Heart right ventricle (tissue), 16 donors: ENCODE measurements around the gene LGR5. TPM values are rescaled to one million over a fixed set of nuclear protein-coding genes. Genes with fewer than 3 reads are reported as not detected.
"Not testable (repeated sequence)": the region's sequence is repeated elsewhere in the genome, so short reads cannot be mapped to it uniquely, and the experiment has no call there.

Experiments
- ATAC-seq, 8 donors: fragments of 200-7000 bp; cut with Tn5 transposase; one replicate each; pipeline ENCODE4 v1.9.1; 2020; ENCODE audit warnings: mild to moderate bottlenecking in 8 of 8, moderate library complexity in 8 of 8, moderate number of reproducible peaks in 1 of 8
- DNase-seq, 2 donors: peaks; one replicate each; pipeline ENCODE4 v3.0.0-alpha.2; 2020
- H3K27ac ChIP-seq, 10 donors: fragments of 200-600 bp; sonication (generic) in 2 of 10; one replicate each; pipeline versions ENCODE4 v1.5.0 to v1.8.0; 2020 to 2022; ENCODE audit warnings: mild to moderate bottlenecking in 3 of 10
- H3K27me3 ChIP-seq, 7 donors: fragments of 200-600 bp; one replicate each; pipeline ENCODE4 v1.8.0; 2021 to 2022; ENCODE audit warnings: mild to moderate bottlenecking in 2 of 7
- H3K36me3 ChIP-seq, 9 donors: fragments of 200-600 bp; sonication (generic) in 1 of 9; one replicate each; pipeline versions ENCODE4 v1.5.0 to v1.8.0; 2020 to 2022; ENCODE audit warnings: mild to moderate bottlenecking in 2 of 9
- H3K4me1 ChIP-seq, 9 donors: fragments of 200-600 bp; sonication (generic) in 1 of 9; one replicate each; pipeline versions ENCODE4 v1.5.0 to v1.8.0; 2020 to 2022; ENCODE audit warnings: mild to moderate bottlenecking in 4 of 9
- H3K4me3 ChIP-seq, 10 donors: fragments of 200-600 bp; sonication (generic) in 2 of 10; one replicate each; pipeline versions ENCODE4 v1.5.0 to v1.8.0; 2020 to 2022; ENCODE audit warnings: mild to moderate bottlenecking in 7 of 10, moderate library complexity in 2 of 10
- H3K9me3 ChIP-seq, 11 donors: fragments of 200-600 bp in 10 of 11; sonication (generic) in 2 of 11; one replicate each; pipeline versions ENCODE4 v1.5.0 to v1.8.0; 2013 to 2022; ENCODE audit warnings: mild to moderate bottlenecking in 2 of 11, control low read depth in 1 of 11, moderate library complexity in 1 of 11
- WGBS, 2 donors: extraction: QIAGEN DNeasy Blood & Tissue Kit; methylation state at CpG; one replicate each; pipeline ENCODE4 v1.1.7; 2013; ENCODE audit warnings: inconsistent platforms in 1 of 2; 5-methylcytosine and 5-hydroxymethylcytosine counted together
- intact Hi-C, 10 donors: fragments of 100-400 bp; cut with DNase I; formaldehyde crosslinking; loops; one replicate each; pipeline versions ENCODE4 v1.11.1 to v1.14.2; 2022
- polyA plus RNA-seq, 2 donors: library from polyadenylated mRNA; stranded (reverse); fragments of 200-250 nt; gene quantifications; one replicate each; pipeline ENCODE4 v1.2.3, GENCODE V29; 2013
- total RNA-seq, 10 donors: library from RNA; stranded (reverse); fragmentation: NEBNext Ultra II Directional in 3 of 10; extraction: Animal tissue kit (Norgen Biotek cat#: 25700) in 3 of 10; gene quantifications; one replicate each; pipeline versions ENCODE4 v1.2.1 to v1.2.4, GENCODE V29; 2021 to 2023
- TF ChIP-seq, protein P1 (sequence below), 9 donors: fragments of 200-600 bp; sonication (generic) in 2 of 9; IDR thresholded peaks; one replicate each; pipeline versions ENCODE4 v1.5.0 to v1.8.0; 2021 to 2022; ENCODE audit warnings: antibody characterized with exemption in 9 of 9, mild to moderate bottlenecking in 5 of 9, moderate library complexity in 1 of 9
- donor health status: Arrhythmogenic right ventricular cardiomyopathy.
- donor health status: ischemic (EF 13 %, LVEDD 7.1; RV severe dilation, severe dysfunction).
- donor health status: healthy with polysubstance abuse.
- donor health status: DM: no; HTN: yes; CAD: no.
- donor health status: DM: no; HTN: no; CAD: no.
- donor health status: ischemic (EF 25% LVEDD 6.9; RV normal size, moderate dysfunction).
- donor health status: ischemic (EF 25% LVEDD 5.7; RV mildly dilated, moderate dysfunction).
- donor health status: healthy.
- donor health status: DM: yes; HTN: yes; CAD: no.
- donor health status: Ischemic cardiomyopathy.
- donor health status: ischemic (EF 35%, LVEDD 5.7; RV mildly dilated, moderate dysfunction).
- donor health status: nonischemic (EF 11% LVEDD 7.7; RV severe dilation, severe dysfunction).
- donor health status: DM: yes; HTN: yes; CAD: no.
- donor health status: PGD.
- donor health status: ischemic (EF 29% LVEDD 5.4; RV normal size, mild dysfunction).
- donor health status: nonischemic (EF 23%, LVEDD 6.1; RV moderate dilation, normal function).

LGR5 gene
- total and polyA plus RNA-seq, 12 donors: 0.06 to 0.37 (median 0.07) TPM; not detected in 9

GRCh38 chr12:71565535-71565934, 125.9 kb downstream of the LGR5 start:
- no peak for DNase-seq
- intact Hi-C loops: no loop called here
- Histone ChIP-seq H3K9me3 (no peaks in the 10 kb centered on the region), H3K27me3 (peaks cover 0 to 15% (median 0%) of the 10 kb centered on the region in 7 donors), H3K27ac (no peak overlapping the region), H3K4me1 (no peaks in the 10 kb centered on the region), H3K4me3 (no peak overlapping the region), H3K36me3 (no peaks in the 10 kb centered on the region)
- ATAC-seq: no peak
- TF ChIP-seq, protein P1, sequence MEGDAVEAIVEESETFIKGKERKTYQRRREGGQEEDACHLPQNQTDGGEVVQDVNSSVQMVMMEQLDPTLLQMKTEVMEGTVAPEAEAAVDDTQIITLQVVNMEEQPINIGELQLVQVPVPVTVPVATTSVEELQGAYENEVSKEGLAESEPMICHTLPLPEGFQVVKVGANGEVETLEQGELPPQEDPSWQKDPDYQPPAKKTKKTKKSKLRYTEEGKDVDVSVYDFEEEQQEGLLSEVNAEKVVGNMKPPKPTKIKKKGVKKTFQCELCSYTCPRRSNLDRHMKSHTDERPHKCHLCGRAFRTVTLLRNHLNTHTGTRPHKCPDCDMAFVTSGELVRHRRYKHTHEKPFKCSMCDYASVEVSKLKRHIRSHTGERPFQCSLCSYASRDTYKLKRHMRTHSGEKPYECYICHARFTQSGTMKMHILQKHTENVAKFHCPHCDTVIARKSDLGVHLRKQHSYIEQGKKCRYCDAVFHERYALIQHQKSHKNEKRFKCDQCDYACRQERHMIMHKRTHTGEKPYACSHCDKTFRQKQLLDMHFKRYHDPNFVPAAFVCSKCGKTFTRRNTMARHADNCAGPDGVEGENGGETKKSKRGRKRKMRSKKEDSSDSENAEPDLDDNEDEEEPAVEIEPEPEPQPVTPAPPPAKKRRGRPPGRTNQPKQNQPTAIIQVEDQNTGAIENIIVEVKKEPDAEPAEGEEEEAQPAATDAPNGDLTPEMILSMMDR (IDR thresholded peaks at IDR 0.05): no peak
- WGBS, 2 donors: 62 to 64% methylated on average over 1 of the region's 1 CpG

- ATAC-seq (no peak), DNase-seq (no peak)
- Histone ChIP-seq H3K9me3 (no peaks in the 10 kb centered on the region), H3K27me3 (peaks cover 0 to 15% (median 0%) of the 10 kb centered on the region in 7 donors), H3K4me3 (no peak overlapping the region), H3K27ac (no peak overlapping the region), H3K36me3 (no peaks in the 10 kb centered on the region), H3K4me1 (no peaks in the 10 kb centered on the region)
- intact Hi-C loops: no loop called here
- TF ChIP-seq, protein P1 (IDR thresholded peaks at IDR 0.05): no peak
- 56 to 64% methylated on average over 2 of the region's 2 CpGs for WGBS, 2 donors
Observed at GRCh38 chr12:71566655-71567054, 127.1 kb downstream of the LGR5 start.

DNA sequence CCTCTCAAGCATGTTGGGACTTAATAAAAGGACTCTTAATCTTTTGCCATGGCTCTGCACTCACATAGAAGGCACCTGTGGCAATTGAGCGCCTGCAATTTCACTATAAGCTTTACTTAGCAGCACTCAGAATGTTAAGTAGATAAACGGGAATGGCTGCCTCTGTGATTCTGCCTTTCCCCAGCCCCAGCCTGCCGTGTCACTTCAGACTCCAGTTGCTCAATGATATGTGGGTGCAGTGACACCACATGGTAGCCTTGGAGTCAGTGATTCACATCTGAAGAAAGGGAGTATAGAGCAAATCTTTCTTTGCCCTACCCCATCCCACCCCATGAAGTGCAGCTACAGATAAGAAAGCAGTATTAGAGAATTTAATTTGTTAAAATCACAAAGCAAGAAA, 127.9 kb downstream of the LGR5 start:
- TF ChIP-seq, protein P1 (IDR thresholded peaks at IDR 0.05): no peak
- Histone ChIP-seq H3K9me3 (no peaks in the 10 kb centered on the region), H3K27ac (no peak overlapping the region), H3K4me1 (no peaks in the 10 kb centered on the region), H3K4me3 (no peak overlapping the region), H3K27me3 (peaks cover 0 to 15% (median 0%) of the 10 kb centered on the region in 7 donors), H3K36me3 (no peaks in the 10 kb centered on the region)
- ATAC-seq (peak in 1 of 8 donors; percentile 42), DNase-seq (no peak)
- 46 to 49% methylated on average over 3 of the region's 3 CpGs for WGBS, 2 donors
- intact Hi-C loops: no loop called here

GRCh38 chr12:71569885-71570284, 130.3 kb downstream of the LGR5 start:
- H3K36me3 ChIP-seq, H3K27ac ChIP-seq, ATAC-seq, DNase-seq, H3K9me3 ChIP-seq, H3K4me3 ChIP-seq, H3K4me1 ChIP-seq, intact Hi-C loops: not testable (repeated sequence)
- H3K27me3 ChIP-seq: peaks cover 0 to 15% (median 0%) of the 10 kb centered on the region in 7 donors
- 81 to 93% methylated on average over 6 of the region's 6 CpGs for WGBS, 2 donors

DNA sequence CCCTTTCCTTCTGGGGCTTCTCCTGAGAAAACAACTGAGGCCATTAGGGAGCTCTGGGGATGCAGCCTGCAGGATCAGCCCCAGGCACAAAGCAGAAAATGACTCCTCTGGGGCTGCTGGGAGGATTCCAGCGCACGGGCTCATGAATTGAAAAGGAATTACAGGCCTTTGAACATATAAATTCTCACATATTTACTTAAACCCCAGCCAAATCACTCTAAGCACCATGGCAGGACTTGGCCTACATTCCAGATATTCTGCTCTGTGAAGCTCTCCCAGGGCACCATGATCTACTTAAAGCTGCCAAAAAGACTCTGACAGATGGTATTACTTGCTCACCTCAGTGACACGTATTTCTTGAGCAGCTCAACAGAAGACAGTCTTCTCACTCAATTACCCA, 136.9 kb downstream of the LGR5 start:
- DNase-seq (no peak), ATAC-seq (no peak)
- Histone ChIP-seq H3K36me3 (no peaks in the 10 kb centered on the region), H3K9me3 (no peaks in the 10 kb centered on the region), H3K4me1 (no peaks in the 10 kb centered on the region), H3K4me3 (no peak overlapping the region), H3K27me3 (no peaks in the 10 kb centered on the region), H3K27ac (no peak overlapping the region)
- intact Hi-C loops: no loop called here
- TF ChIP-seq, protein P1 (IDR thresholded peaks at IDR 0.05): no peak
- 63 to 69% methylated on average over 3 of the region's 3 CpGs for WGBS, 2 donors
